ENCODE measurements around the gene RNF227.

GRCh38 chr17:7922269-7922844 is 6.3 kb upstream of the RNF227 start:
- TF ChIP-seq CSDC2 (CRISPR knock-in tag; IDR thresholded peaks at IDR 0.05) (no peak), ZNF70 (CRISPR knock-in tag; IDR thresholded peaks at IDR 0.05) (no peak), TOX (CRISPR knock-in tag; IDR thresholded peaks at IDR 0.05; ENCODE audit: borderline replicate concordance) (no peak), ZFP30 (CRISPR knock-in tag; IDR thresholded peaks at IDR 0.05) (no peak)
- TF ChIP-seq, protein P1, sequence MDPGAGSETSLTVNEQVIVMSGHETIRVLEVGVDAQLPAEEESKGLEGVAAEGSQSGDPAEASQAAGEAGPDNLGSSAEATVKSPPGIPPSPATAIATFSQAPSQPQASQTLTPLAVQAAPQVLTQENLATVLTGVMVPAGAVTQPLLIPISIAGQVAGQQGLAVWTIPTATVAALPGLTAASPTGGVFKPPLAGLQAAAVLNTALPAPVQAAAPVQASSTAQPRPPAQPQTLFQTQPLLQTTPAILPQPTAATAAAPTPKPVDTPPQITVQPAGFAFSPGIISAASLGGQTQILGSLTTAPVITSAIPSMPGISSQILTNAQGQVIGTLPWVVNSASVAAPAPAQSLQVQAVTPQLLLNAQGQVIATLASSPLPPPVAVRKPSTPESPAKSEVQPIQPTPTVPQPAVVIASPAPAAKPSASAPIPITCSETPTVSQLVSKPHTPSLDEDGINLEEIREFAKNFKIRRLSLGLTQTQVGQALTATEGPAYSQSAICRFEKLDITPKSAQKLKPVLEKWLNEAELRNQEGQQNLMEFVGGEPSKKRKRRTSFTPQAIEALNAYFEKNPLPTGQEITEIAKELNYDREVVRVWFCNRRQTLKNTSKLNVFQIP (CRISPR knock-in tag; IDR thresholded peaks at IDR 0.05; ENCODE audit: borderline replicate concordance, low read depth): no peak

Measured in SK-N-SH treated with all-trans-retinoic acid at 6 μM for 48 hours (cell line).